LNCAP (cell line): Measurements from ENCODE around the gene TOR4A.

Experiments used
- CTCF ChIP-seq: fragments of 450-650 bp; IDR thresholded peaks from 2 replicates; pipeline ENCODE4 v1.5.1; 2017; ENCODE audit warnings: mild to moderate bottlenecking

The TOR4A gene

GRCh38 chr9:137269231-137269772 is 8.2 kb upstream of the TOR4A start:
- no peak for TF ChIP-seq CTCF

GRCh38 chr9:137270929-137271695 is 6.4 kb upstream of the TOR4A start:
- TF ChIP-seq CTCF = no peak

- no peak for TF ChIP-seq CTCF
Observed at GRCh38 chr9:137271696-137272076, 5.8 kb upstream of the TOR4A start.

- TF ChIP-seq CTCF = no peak
Observed at GRCh38 chr9:137272241-137273094, 5.1 kb upstream of the TOR4A start.

GRCh38 chr9:137273095-137273490 is 4.4 kb upstream of the TOR4A start:
- TF ChIP-seq CTCF = no peak

GRCh38 chr9:137273611-137274320 is 3.8 kb upstream of the TOR4A start:
- no peak for TF ChIP-seq CTCF

- TF ChIP-seq CTCF = no peak
Observed at GRCh38 chr9:137275203-137275587, 2.3 kb upstream of the TOR4A start.
